Retinal pigment epithelial cell (primary cell): Measurements from ENCODE around the gene BOLA3.

Experiments
- DNase-seq: peaks from one replicate; pipeline ENCODE4 v3.0.0-alpha.2; 2010; ENCODE audit warnings: low read depth
- H3K4me3 ChIP-seq: 2 replicates; pipeline ENCODE4 v1.5.1; 2011; ENCODE audit warnings: mild to moderate bottlenecking, low read length, control low read depth, moderate library complexity
- CTCF ChIP-seq: conservative IDR thresholded peaks from 2 replicates; pipeline ENCODE4 v1.5.1; 2011; ENCODE audit warnings: low read depth, low read length, control low read depth, inconsistent platforms

Gene BOLA3

GRCh38 chr2:74097574-74097973 is 50.1 kb downstream of the BOLA3 start:
- TF ChIP-seq CTCF: no peak
- DNase-seq: no peak
- H3K4me3 ChIP-seq: no peak overlapping the region

- no peak for TF ChIP-seq CTCF
- H3K4me3 ChIP-seq: no peak overlapping the region
Measured at GRCh38 chr2:74096052-74096451, 51.7 kb downstream of the BOLA3 start.

GRCh38 chr2:74095632-74096031 is 52.1 kb downstream of the BOLA3 start:
- H3K4me3 ChIP-seq: no peak overlapping the region
- TF ChIP-seq CTCF: no peak
- DNase-seq: no peak

More at GRCh38 chr2:74096052-74096451, 51.7 kb downstream of the BOLA3 start:
- no peak for DNase-seq

GRCh38 chr2:74094291-74094690 is 53.4 kb downstream of the BOLA3 start:
- DNase-seq: no peak
- H3K4me3 ChIP-seq: no peak overlapping the region
- TF ChIP-seq CTCF: no peak

- no peak for DNase-seq
- TF ChIP-seq CTCF: no peak
- no peak overlapping the region for H3K4me3 ChIP-seq
Measured at GRCh38 chr2:74093840-74094239, 53.9 kb downstream of the BOLA3 start.

GRCh38 chr2:74093426-74093825 is 54.3 kb downstream of the BOLA3 start:
- DNase-seq: no peak
- TF ChIP-seq CTCF: no peak
- H3K4me3 ChIP-seq: no peak overlapping the region

GRCh38 chr2:74092275-74092674 is 55.4 kb downstream of the BOLA3 start:
- no peak for TF ChIP-seq CTCF
- no peak overlapping the region for H3K4me3 ChIP-seq
- no peak for DNase-seq
